ENCODE measurements around the gene LMO4.

GRCh38 chr1:87359586-87359985 is 30.9 kb downstream of the LMO4 start:
- TF ChIP-seq SUZ12 (IDR thresholded peaks at IDR 0.05; ENCODE audit: extremely low read depth, insufficient read depth, insufficient read length) = no peak
- no peak for TF ChIP-seq YY1 (IDR thresholded peaks at IDR 0.05; ENCODE audit: insufficient read depth, insufficient read length)
- TF ChIP-seq ZNF274 (IDR thresholded peaks at IDR 0.05; ENCODE audit: low read depth, low read length) = no peak
